HepG2 (cell line): Measurements from ENCODE around the gene ZNF385B. TPM values are rescaled to one million over a fixed set of nuclear protein-coding genes. Genes with fewer than 3 reads are reported as not detected.
A peak's percentile ranks its signal among the peaks of the same experiment; 100 is the strongest.
"Not testable (repeated sequence)": the region's sequence is repeated elsewhere in the genome, so short reads cannot be mapped to it uniquely, and the experiment has no call there.

Experiments used
- ARID3A ChIP-seq: IDR thresholded peaks from 2 replicates; pipeline ENCODE4 v1.6.1; 2012; ENCODE audit warnings: low read depth, low read length, improper control_type of control experiment
- BCL6 ChIP-seq: IDR thresholded peaks from 2 replicates; pipeline ENCODE4 v1.6.1; 2016; ENCODE audit warnings: missing genetic modification reagents, missing compliant biosample characterization
- FOXA1 ChIP-seq, 2 experiments: fragments of 450-650 bp in 1 of 2; sonication (generic) in 1 of 2; formaldehyde crosslinking in 1 of 2; IDR thresholded peaks; 2 replicates each; pipeline versions ENCODE4 v1.4.0 to v1.6.1; 2016 to 2020; ENCODE audit warnings: missing genetic modification reagents in 1 of 2
- FOXA3 ChIP-seq: IDR thresholded peaks from 2 replicates; pipeline ENCODE4 v1.6.1; 2016; ENCODE audit warnings: missing genetic modification reagents, missing compliant biosample characterization
- FOXP1 ChIP-seq, 2 experiments: fragments of 450-650 bp in 1 of 2; IDR thresholded peaks; 2 replicates each; pipeline ENCODE4 v1.6.1; 2017 to 2018; ENCODE audit warnings: antibody characterized with exemption in 1 of 2
- HHEX ChIP-seq: IDR thresholded peaks from 2 replicates; pipeline ENCODE4 v1.6.1; 2016; ENCODE audit warnings: control low read depth
- ISL2 ChIP-seq: sonication (generic); formaldehyde crosslinking; IDR thresholded peaks from 2 replicates; pipeline ENCODE4 v1.5.0; 2020; ENCODE audit warnings: missing genetic modification reagents
- KLF16 ChIP-seq, 2 experiments: sonication (generic) in 1 of 2; formaldehyde crosslinking in 1 of 2; IDR thresholded peaks; 2 replicates each; pipeline versions ENCODE4 v1.6.1 to v1.8.0; 2016 to 2023; ENCODE audit warnings: missing genetic modification reagents in 2 of 2, missing compliant biosample characterization in 1 of 2
- LCORL ChIP-seq, 2 experiments: fragments of 450-650 bp in 1 of 2; sonication (generic) in 1 of 2; formaldehyde crosslinking in 1 of 2; IDR thresholded peaks; 2 replicates each; pipeline versions ENCODE4 v1.5.0 to v1.6.1; 2017 to 2020; ENCODE audit warnings: antibody characterized with exemption in 1 of 2, missing genetic modification reagents in 1 of 2
- NFIC ChIP-seq: IDR thresholded peaks from 2 replicates; pipeline ENCODE4 v1.6.1; 2012; ENCODE audit warnings: mild to moderate bottlenecking, low read length, inconsistent platforms
- NR2F6 ChIP-seq, 2 experiments: IDR thresholded peaks; 2 replicates each; pipeline ENCODE4 v1.6.1; 2016; ENCODE audit warnings: antibody characterized with exemption in 1 of 2, mild to moderate bottlenecking in 1 of 2
- POGZ ChIP-seq: sonication (generic); formaldehyde crosslinking; IDR thresholded peaks from 2 replicates; pipeline ENCODE4 v1.4.0; 2020; ENCODE audit warnings: mild to moderate bottlenecking, missing genetic modification reagents
- SKI ChIP-seq: fragments of 450-650 bp; IDR thresholded peaks from one replicate; pipeline ENCODE4 v1.6.1; 2018; ENCODE audit warnings: mild to moderate bottlenecking; ENCODE audit not compliant: partially characterized antibody
- SOX13 ChIP-seq, 3 experiments: fragments of 450-650 bp in 1 of 3; sonication (generic) in 1 of 3; formaldehyde crosslinking in 1 of 3; IDR thresholded peaks in 2 of 3; conservative IDR thresholded peaks in 1 of 3; 2 replicates each; pipeline versions ENCODE4 v1.5.0 to v1.6.1; 2016 to 2020; ENCODE audit warnings: antibody characterized with exemption in 1 of 3, mild to moderate bottlenecking in 1 of 3, missing compliant biosample characterization in 1 of 3, missing genetic modification reagents in 1 of 3, moderate library complexity in 1 of 3
- TARDBP ChIP-seq: sonication (generic); formaldehyde crosslinking; IDR thresholded peaks from 2 replicates; pipeline ENCODE4 v1.8.0; 2022; ENCODE audit warnings: mild to moderate bottlenecking, missing genetic modification reagents
- TCF7L2 ChIP-seq: IDR thresholded peaks from 2 replicates; pipeline ENCODE4 v1.6.1; 2011; ENCODE audit warnings: mild to moderate bottlenecking, low read depth, low read length, moderate library complexity
- polyA plus RNA-seq, 8 experiments: library from polyadenylated mRNA; depleted of rRNA in 3 of 8; stranded (reverse) in 7 of 8; unstranded in 1 of 8; fragments of >200 nt; fragmentation: Illumina TruSeq in 4 of 8; extraction: Trizol in 4 of 8; gene quantifications; 2 replicates each; pipeline versions ENCODE4 v1.2.1 to v1.2.3, GENCODE V29; 2011 to 2016; ENCODE audit warnings: low read depth in 4 of 8, missing spikeins in 1 of 8, mixed read lengths in 1 of 8; ENCODE audit not compliant: insufficient read depth in 1 of 8
- total RNA-seq, 5 experiments: library from RNA; depleted of rRNA; stranded (reverse); fragments of >200 nt; fragmentation: Illumina TruSeq; extraction: Trizol; gene quantifications; 2 replicates each; pipeline ENCODE4 v1.2.3, GENCODE V29; 2016; ENCODE audit warnings: low read depth in 1 of 5
- TF ChIP-seq, protein P1 (sequence below), 2 experiments: sonication (generic) in 1 of 2; formaldehyde crosslinking in 1 of 2; IDR thresholded peaks; 2 replicates each; pipeline versions ENCODE4 v1.4.0 to v1.6.1; 2016 to 2020; ENCODE audit warnings: borderline replicate concordance in 1 of 2, low read depth in 1 of 2, mild to moderate bottlenecking in 1 of 2, missing genetic modification reagents in 1 of 2
- TF ChIP-seq, protein P2 (sequence below): IDR thresholded peaks from 2 replicates; pipeline ENCODE4 v1.6.1; 2016; ENCODE audit warnings: mild to moderate bottlenecking

The ZNF385B gene
- total and polyA plus RNA-seq, 2 of the 13 experiments (the other 11 are each of a cell fraction or from before 2014, with no cell fraction given): 3.3 to 6.7 TPM

GRCh38 chr2:179631769-179632385 is 229.5 kb downstream of the ZNF385B start (continued):
- TF ChIP-seq NR2F6 (IDR thresholded peaks at IDR 0.05): peak; percentile 41; the same call in 1 of the 2 replicates
- TF ChIP-seq NR2F6, FOXA1 (CRISPR knock-in tag; IDR thresholded peaks at IDR 0.05): not testable (repeated sequence)
- peak; percentile 47; the same call in 1 of the 2 replicates for TF ChIP-seq SOX13 (IDR thresholded peaks at IDR 0.05)
- peak in 1 of 2 experiments; percentile 74; a peak in 2 of 4 replicates for TF ChIP-seq SOX13 (CRISPR knock-in tag; conservative IDR thresholded peaks at IDR 0.05 in 1 of 2, IDR thresholded peaks at IDR 0.05 in 1 of 2)
- TF ChIP-seq, protein P1, sequence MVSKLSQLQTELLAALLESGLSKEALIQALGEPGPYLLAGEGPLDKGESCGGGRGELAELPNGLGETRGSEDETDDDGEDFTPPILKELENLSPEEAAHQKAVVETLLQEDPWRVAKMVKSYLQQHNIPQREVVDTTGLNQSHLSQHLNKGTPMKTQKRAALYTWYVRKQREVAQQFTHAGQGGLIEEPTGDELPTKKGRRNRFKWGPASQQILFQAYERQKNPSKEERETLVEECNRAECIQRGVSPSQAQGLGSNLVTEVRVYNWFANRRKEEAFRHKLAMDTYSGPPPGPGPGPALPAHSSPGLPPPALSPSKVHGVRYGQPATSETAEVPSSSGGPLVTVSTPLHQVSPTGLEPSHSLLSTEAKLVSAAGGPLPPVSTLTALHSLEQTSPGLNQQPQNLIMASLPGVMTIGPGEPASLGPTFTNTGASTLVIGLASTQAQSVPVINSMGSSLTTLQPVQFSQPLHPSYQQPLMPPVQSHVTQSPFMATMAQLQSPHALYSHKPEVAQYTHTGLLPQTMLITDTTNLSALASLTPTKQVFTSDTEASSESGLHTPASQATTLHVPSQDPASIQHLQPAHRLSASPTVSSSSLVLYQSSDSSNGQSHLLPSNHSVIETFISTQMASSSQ (IDR thresholded peaks at IDR 0.05; ENCODE audit: low read depth): 0 out of 2 replicates have a peak, but pooled peaks have one; percentile 17
- TF ChIP-seq, protein P1 (CRISPR knock-in tag; IDR thresholded peaks at IDR 0.05; ENCODE audit: borderline replicate concordance): not testable (repeated sequence)
- peak; percentile 92 for TF ChIP-seq HHEX (CRISPR knock-in tag)
- TF ChIP-seq, protein P2, sequence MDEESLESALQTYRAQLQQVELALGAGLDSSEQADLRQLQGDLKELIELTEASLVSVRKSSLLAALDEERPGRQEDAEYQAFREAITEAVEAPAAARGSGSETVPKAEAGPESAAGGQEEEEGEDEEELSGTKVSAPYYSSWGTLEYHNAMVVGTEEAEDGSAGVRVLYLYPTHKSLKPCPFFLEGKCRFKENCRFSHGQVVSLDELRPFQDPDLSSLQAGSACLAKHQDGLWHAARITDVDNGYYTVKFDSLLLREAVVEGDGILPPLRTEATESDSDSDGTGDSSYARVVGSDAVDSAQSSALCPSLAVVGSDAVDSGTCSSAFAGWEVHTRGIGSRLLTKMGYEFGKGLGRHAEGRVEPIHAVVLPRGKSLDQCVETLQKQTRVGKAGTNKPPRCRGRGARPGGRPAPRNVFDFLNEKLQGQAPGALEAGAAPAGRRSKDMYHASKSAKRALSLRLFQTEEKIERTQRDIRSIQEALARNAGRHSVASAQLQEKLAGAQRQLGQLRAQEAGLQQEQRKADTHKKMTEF (CRISPR knock-in tag): 0 out of 2 replicates have a peak, but pooled peaks have one; percentile 22
- TF ChIP-seq NFIC: peak; percentile 60; the same call in 1 of the 2 replicates
- TF ChIP-seq POGZ: 0 out of 2 replicates have a peak, but pooled peaks have one; percentile 38
- peak; percentile 71 for TF ChIP-seq FOXA1 (IDR thresholded peaks at IDR 0.05)
- peak; percentile 66; the same call in 1 of the 2 replicates for TF ChIP-seq ISL2
- 0 out of 2 replicates have a peak, but pooled peaks have one; percentile 5 for TF ChIP-seq LCORL (IDR thresholded peaks at IDR 0.05)
- TF ChIP-seq LCORL (CRISPR knock-in tag; IDR thresholded peaks at IDR 0.05): 0 out of 2 replicates have a peak, but pooled peaks have one; percentile 33
- TF ChIP-seq ARID3A: 0 out of 2 replicates have a peak, but pooled peaks have one; percentile 23
- peak; percentile 66 for TF ChIP-seq FOXA3 (CRISPR knock-in tag)
- TF ChIP-seq TCF7L2: peak; percentile 40; the same call in 1 of the 2 replicates
- TF ChIP-seq KLF16 (CRISPR knock-in tag; IDR thresholded peaks at IDR 0.05): 0 out of 4 replicates have a peak, but pooled peaks of 1 of the 2 experiments have one; percentile 17
- TF ChIP-seq TARDBP (CRISPR knock-in tag): 0 out of 2 replicates have a peak, but pooled peaks have one; percentile 23
- peak; percentile 43; the same call in 1 of the 2 replicates for TF ChIP-seq BCL6 (CRISPR knock-in tag)
- peak; percentile 38 for TF ChIP-seq SKI
- peak; percentile 62; the same call in 1 of the 2 replicates for TF ChIP-seq FOXP1 (IDR thresholded peaks at IDR 0.05)
- peak; percentile 72 for TF ChIP-seq FOXP1 (CRISPR knock-in tag; IDR thresholded peaks at IDR 0.05)
